22Rv1 (cell line): ENCODE results near the gene RABGAP1L.

ENCODE experiments used
- ZFX ChIP-seq: fragments of 450-650 bp; IDR thresholded peaks from 2 replicates; pipeline ENCODE4 v1.6.1; 2017; ENCODE audit warnings: antibody characterized with exemption, borderline replicate concordance
- TF ChIP-seq, protein P1 (sequence below): fragments of 450-650 bp; IDR thresholded peaks from 2 replicates; pipeline ENCODE4 v1.5.1; 2017; ENCODE audit warnings: mild to moderate bottlenecking

- TF ChIP-seq, protein P1, sequence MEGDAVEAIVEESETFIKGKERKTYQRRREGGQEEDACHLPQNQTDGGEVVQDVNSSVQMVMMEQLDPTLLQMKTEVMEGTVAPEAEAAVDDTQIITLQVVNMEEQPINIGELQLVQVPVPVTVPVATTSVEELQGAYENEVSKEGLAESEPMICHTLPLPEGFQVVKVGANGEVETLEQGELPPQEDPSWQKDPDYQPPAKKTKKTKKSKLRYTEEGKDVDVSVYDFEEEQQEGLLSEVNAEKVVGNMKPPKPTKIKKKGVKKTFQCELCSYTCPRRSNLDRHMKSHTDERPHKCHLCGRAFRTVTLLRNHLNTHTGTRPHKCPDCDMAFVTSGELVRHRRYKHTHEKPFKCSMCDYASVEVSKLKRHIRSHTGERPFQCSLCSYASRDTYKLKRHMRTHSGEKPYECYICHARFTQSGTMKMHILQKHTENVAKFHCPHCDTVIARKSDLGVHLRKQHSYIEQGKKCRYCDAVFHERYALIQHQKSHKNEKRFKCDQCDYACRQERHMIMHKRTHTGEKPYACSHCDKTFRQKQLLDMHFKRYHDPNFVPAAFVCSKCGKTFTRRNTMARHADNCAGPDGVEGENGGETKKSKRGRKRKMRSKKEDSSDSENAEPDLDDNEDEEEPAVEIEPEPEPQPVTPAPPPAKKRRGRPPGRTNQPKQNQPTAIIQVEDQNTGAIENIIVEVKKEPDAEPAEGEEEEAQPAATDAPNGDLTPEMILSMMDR, result no peak
- no peak for TF ChIP-seq ZFX
These were observed 883.3 kb downstream of the RABGAP1L start for GRCh38 chr1:175042650-175043049.
